ENCODE results near the gene RFC2.

- TF ChIP-seq POLR2A (IDR thresholded peaks at IDR 0.05; ENCODE audit: low read length) (no peak), GATA1 (IDR thresholded peaks at IDR 0.05; ENCODE audit: low read depth, low read length) (no peak)
These were observed 12.2 kb upstream of the RFC2 start for GRCh38 chr7:74266191-74266963.

All from erythroblast (primary cell).